ENCODE results near the gene EXOC6B. TPM values are rescaled to one million over a fixed set of nuclear protein-coding genes. Genes with fewer than 3 reads are reported as not detected.

The EXOC6B gene
- total RNA-seq, 2 experiments from 2014 or later, result 16.9 to 17.5 TPM

DNA sequence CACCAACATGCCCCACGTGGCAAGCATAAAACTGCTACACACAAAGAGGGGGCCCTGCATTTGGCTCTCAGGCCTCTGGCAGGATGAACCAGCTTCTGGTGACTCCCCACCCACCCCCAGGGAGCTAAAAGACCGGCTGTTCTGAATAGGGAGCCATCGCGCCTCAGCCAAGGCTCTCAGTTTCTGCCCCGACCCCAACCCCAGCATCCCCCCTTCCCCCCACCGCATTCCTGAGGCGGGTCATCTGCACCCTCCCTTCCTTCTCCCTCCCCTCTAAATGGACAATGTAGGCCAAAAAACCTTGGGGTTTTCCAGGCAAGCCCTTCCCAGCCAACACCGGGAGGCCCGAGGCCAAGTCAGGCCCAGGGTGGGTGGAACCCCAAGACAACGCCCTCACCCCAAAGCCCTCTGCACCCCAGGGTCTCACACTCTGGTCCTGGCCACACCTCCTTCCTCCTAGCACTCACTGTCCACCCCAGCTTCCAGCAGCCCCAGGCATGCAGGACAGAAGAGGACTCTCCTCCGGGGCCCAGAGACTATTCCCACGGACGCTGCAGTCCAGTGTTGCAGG is 683.9 kb downstream of the EXOC6B start:
- ATAC-seq (ENCODE audit: poor library complexity), result no peak
- ChIA-PET POLR2A (no interaction called here), CTCF (no interaction called here)
- DNase-seq, result peak in 1 of 14 experiments; percentile 23
- Histone ChIP-seq H3K4me3 (ENCODE audit: low read length) (no peak overlapping the region), H3K27me3 (ENCODE audit: control insufficient read depth in 1 of 2, insufficient read depth in 2 of 2, low read length in 2 of 2) (peaks cover 37 to 39% of the 10 kb centered on the region in 2 experiments), H3K9me3 (ENCODE audit: control insufficient read depth in 1 of 2, insufficient read depth in 1 of 2, low read length in 2 of 2) (peaks cover 0 to 30% of the 10 kb centered on the region in 2 experiments), H3K4me1 (ENCODE audit: insufficient read depth, low read length) (peaks cover 29% of the 10 kb centered on the region), H3K27ac (ENCODE audit: low read depth in 1 of 2, low read length in 2 of 2) (no peak overlapping the region), H3K36me3 (ENCODE audit: insufficient read depth, low read length) (no peaks in the 10 kb centered on the region)
- intact Hi-C loops (cut with DNase I, micrococcal nuclease), result no loop called here
- no peaks in the 10 kb centered on the region for H3K9me3 Mint-ChIP-seq
- no peaks in the 10 kb centered on the region for H3K36me3 Mint-ChIP-seq (ENCODE audit: low read depth)
- H3K4me1 Mint-ChIP-seq (ENCODE audit: low read depth), result peaks cover 24% of the 10 kb centered on the region
- TF ChIP-seq, protein P1, sequence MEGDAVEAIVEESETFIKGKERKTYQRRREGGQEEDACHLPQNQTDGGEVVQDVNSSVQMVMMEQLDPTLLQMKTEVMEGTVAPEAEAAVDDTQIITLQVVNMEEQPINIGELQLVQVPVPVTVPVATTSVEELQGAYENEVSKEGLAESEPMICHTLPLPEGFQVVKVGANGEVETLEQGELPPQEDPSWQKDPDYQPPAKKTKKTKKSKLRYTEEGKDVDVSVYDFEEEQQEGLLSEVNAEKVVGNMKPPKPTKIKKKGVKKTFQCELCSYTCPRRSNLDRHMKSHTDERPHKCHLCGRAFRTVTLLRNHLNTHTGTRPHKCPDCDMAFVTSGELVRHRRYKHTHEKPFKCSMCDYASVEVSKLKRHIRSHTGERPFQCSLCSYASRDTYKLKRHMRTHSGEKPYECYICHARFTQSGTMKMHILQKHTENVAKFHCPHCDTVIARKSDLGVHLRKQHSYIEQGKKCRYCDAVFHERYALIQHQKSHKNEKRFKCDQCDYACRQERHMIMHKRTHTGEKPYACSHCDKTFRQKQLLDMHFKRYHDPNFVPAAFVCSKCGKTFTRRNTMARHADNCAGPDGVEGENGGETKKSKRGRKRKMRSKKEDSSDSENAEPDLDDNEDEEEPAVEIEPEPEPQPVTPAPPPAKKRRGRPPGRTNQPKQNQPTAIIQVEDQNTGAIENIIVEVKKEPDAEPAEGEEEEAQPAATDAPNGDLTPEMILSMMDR (IDR thresholded peaks at IDR 0.05), result no peak
- peaks cover 48% of the 10 kb centered on the region for H3K27me3 Mint-ChIP-seq
- H3K27ac Mint-ChIP-seq, result no peak overlapping the region
- H3K4me3 Mint-ChIP-seq, result no peak overlapping the region

DNA sequence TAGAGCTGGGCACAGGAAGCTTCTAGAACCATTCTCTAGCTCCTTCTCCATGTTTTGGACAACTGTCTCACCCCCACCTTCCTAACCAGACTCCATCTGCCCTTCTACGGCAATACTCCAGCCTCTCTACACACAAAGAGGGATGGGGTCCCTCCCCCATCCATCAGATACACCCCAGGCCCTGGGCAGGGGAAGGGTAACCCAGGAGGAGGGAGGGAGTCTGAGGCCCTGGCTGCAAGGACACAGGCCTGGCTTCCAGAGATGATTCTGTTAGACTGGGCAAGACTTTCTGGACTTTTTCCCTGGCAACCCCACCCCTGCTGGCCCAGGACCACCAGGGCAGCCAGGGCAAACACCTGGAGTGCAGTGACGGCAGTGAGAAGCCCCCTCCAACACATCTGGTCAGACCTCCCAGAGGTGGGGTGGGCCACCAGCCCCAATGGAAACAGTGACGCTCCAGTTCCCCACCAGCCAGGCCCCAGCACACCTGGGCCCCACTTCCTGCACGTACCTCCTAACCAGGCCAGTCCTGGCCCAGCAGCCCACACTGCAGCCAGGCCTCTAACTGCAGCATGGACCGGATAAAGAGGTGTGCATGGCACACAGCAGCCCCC is 684.7 kb downstream of the EXOC6B start:
- Histone ChIP-seq H3K36me3 (ENCODE audit: insufficient read depth, low read length) (no peaks in the 10 kb centered on the region), H3K27me3 (ENCODE audit: control insufficient read depth in 1 of 2, insufficient read depth in 2 of 2, low read length in 2 of 2) (peaks cover 29 to 30% of the 10 kb centered on the region in 2 experiments), H3K4me3 (ENCODE audit: low read length) (no peak overlapping the region), H3K9me3 (ENCODE audit: control insufficient read depth in 1 of 2, insufficient read depth in 1 of 2, low read length in 2 of 2) (peaks cover 0 to 21% of the 10 kb centered on the region in 2 experiments), H3K4me1 (ENCODE audit: insufficient read depth, low read length) (peaks cover 22% of the 10 kb centered on the region), H3K27ac (ENCODE audit: low read depth in 1 of 2, low read length in 2 of 2) (no peak overlapping the region)
- peak in 1 of 14 experiments; percentile 16 for DNase-seq
- H3K4me1 Mint-ChIP-seq (ENCODE audit: low read depth), result peaks cover 16% of the 10 kb centered on the region
- H3K27ac Mint-ChIP-seq, result no peak overlapping the region
- no peak overlapping the region for H3K4me3 Mint-ChIP-seq
- peaks cover 40% of the 10 kb centered on the region for H3K27me3 Mint-ChIP-seq
- no peak for ATAC-seq (ENCODE audit: poor library complexity)
- CTCF ChIA-PET, result no interaction called here
- POLR2A ChIA-PET, result no interaction called here
- intact Hi-C loops (cut with DNase I, micrococcal nuclease), result no loop called here
- no peaks in the 10 kb centered on the region for H3K9me3 Mint-ChIP-seq
- TF ChIP-seq, protein P1 (IDR thresholded peaks at IDR 0.05), result no peak
- no peaks in the 10 kb centered on the region for H3K36me3 Mint-ChIP-seq (ENCODE audit: low read depth)

DNA sequence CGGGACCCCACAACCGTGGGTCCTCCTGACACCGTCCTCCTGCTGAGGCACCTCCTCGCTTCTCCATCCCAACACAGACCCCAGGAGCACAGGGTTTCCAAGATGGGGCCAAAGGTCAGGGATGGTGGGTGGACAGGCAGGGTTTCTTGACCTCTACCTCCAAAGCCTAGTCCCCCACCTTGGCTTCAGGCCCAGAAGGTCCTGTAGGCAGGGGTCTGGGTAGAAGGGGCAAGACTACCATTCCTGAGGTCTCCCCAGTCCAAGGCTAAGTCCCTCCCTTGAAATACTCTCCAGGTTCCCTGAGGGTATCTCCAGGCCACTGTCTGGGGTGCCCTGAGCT is 685.2 kb downstream of the EXOC6B start:
- no peak overlapping the region for H3K4me3 Mint-ChIP-seq
- no peak for ATAC-seq (ENCODE audit: poor library complexity)
- Histone ChIP-seq H3K4me3 (ENCODE audit: low read length) (no peak overlapping the region), H3K9me3 (ENCODE audit: control insufficient read depth in 1 of 2, insufficient read depth in 1 of 2, low read length in 2 of 2) (peaks cover 0 to 18% of the 10 kb centered on the region in 2 experiments), H3K36me3 (ENCODE audit: insufficient read depth, low read length) (no peaks in the 10 kb centered on the region), H3K27ac (ENCODE audit: low read depth in 1 of 2, low read length in 2 of 2) (no peak overlapping the region), H3K27me3 (ENCODE audit: control insufficient read depth in 1 of 2, insufficient read depth in 2 of 2, low read length in 2 of 2) (peaks cover 23 to 25% of the 10 kb centered on the region in 2 experiments), H3K4me1 (ENCODE audit: insufficient read depth, low read length) (peaks cover 17% of the 10 kb centered on the region)
- TF ChIP-seq, protein P1 (IDR thresholded peaks at IDR 0.05), result no peak
- H3K4me1 Mint-ChIP-seq (ENCODE audit: low read depth), result peaks cover 10% of the 10 kb centered on the region
- H3K27ac Mint-ChIP-seq, result no peak overlapping the region
- intact Hi-C loops (cut with DNase I, micrococcal nuclease), result no loop called here
- no peaks in the 10 kb centered on the region for H3K9me3 Mint-ChIP-seq
- H3K27me3 Mint-ChIP-seq, result peaks cover 35% of the 10 kb centered on the region
- ChIA-PET POLR2A (no interaction called here), CTCF (no interaction called here)
- H3K36me3 Mint-ChIP-seq (ENCODE audit: low read depth), result no peaks in the 10 kb centered on the region
- DNase-seq, result peak in 1 of 14 experiments; percentile 23
